H1 (cell line): ENCODE results near the gene CRACDL.

Experiments
- CEBPB ChIP-seq: IDR thresholded peaks from 2 replicates; pipeline ENCODE4 v1.6.1; 2012; ENCODE audit warnings: low read depth, low read length
- EZH2 ChIP-seq: fragments of 200-600 bp; sonication (generic); IDR thresholded peaks from 2 replicates; pipeline ENCODE4 v1.7.1; 2012; ENCODE audit warnings: low read depth, mild to moderate bottlenecking, moderate library complexity, low read length, inconsistent platforms; ENCODE audit not compliant: severe bottlenecking
- PHF8 ChIP-seq: fragments of 200-600 bp; sonication (generic); conservative IDR thresholded peaks from 2 replicates; pipeline ENCODE4 v1.7.1; 2012; ENCODE audit warnings: low read depth, mild to moderate bottlenecking, inconsistent platforms, low read length, moderate library complexity
- POLR2AphosphoS5 ChIP-seq: IDR thresholded peaks from 2 replicates; pipeline ENCODE4 v1.6.1; 2011; ENCODE audit warnings: low read depth, low read length
- TF ChIP-seq, protein P1 (sequence below), 3 experiments: IDR thresholded peaks; 1 replicate in 2 of 3; 2 replicates in 1 of 3; pipeline versions ENCODE4 v1.5.1 to v1.6.1; 2011; ENCODE audit warnings: low read length in 3 of 3, mild to moderate bottlenecking in 3 of 3, inconsistent platforms in 2 of 3, low read depth in 1 of 3, moderate library complexity in 1 of 3; ENCODE audit not compliant: insufficient read depth in 1 of 3; ENCODE audit errors: control extremely low read depth in 1 of 3

DNA sequence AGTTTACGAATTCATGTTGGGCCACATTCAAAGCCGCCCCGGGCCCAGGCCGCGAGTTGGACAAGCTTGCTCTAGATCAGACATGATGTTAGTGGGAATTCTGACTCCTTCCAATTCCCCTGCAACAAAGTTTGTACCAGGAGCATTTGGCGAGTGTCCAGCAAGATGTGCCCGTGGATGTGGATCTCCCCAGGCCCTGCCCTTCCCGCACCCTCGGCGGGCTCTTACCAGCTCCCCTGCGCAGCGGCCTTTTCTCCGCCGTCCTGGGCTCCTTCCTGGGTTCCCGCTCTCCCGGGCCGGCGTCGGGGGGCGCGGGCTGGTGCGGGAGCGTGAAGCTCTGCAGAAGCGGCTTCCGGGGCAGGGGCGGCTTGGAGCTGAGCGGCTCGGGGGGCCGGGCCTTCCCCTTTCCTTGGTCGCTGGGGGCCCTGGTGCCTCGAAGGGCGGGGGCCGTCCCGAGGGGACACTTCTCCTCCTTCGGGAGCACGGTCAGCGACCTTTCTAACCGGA is 114.3 kb downstream of the CRACDL start:
- TF ChIP-seq, protein P1, sequence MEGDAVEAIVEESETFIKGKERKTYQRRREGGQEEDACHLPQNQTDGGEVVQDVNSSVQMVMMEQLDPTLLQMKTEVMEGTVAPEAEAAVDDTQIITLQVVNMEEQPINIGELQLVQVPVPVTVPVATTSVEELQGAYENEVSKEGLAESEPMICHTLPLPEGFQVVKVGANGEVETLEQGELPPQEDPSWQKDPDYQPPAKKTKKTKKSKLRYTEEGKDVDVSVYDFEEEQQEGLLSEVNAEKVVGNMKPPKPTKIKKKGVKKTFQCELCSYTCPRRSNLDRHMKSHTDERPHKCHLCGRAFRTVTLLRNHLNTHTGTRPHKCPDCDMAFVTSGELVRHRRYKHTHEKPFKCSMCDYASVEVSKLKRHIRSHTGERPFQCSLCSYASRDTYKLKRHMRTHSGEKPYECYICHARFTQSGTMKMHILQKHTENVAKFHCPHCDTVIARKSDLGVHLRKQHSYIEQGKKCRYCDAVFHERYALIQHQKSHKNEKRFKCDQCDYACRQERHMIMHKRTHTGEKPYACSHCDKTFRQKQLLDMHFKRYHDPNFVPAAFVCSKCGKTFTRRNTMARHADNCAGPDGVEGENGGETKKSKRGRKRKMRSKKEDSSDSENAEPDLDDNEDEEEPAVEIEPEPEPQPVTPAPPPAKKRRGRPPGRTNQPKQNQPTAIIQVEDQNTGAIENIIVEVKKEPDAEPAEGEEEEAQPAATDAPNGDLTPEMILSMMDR (IDR thresholded peaks at IDR 0.05; ENCODE audit: control extremely low read depth in 1 of 3, insufficient read depth in 1 of 3, low read depth in 1 of 3, low read length in 3 of 3): no peak
- TF ChIP-seq PHF8 (no peak), EZH2 (no peak), POLR2AphosphoS5 (no peak), CEBPB (no peak)
